SU-DHL-6 (cell line): ENCODE measurements around the gene RSU1.

Source experiments
- H2AFZ ChIP-seq: fragments of 200-600 bp; sonication (generic); 2 replicates; pipeline ENCODE4 v1.6.1; 2014; ENCODE audit warnings: low read depth, mild to moderate bottlenecking, moderate library complexity, mixed read lengths, antibody characterized with exemption, low read length; ENCODE audit not compliant: severe bottlenecking
- H3F3A ChIP-seq: fragments of 200-600 bp; shearing (Covaris generic); 2 replicates; pipeline ENCODE4 v1.6.0; 2016; ENCODE audit warnings: antibody characterized with exemption, mild to moderate bottlenecking; ENCODE audit not compliant: insufficient read depth
- H3K27ac ChIP-seq: fragments of 200-600 bp; sonication (generic); 2 replicates; pipeline ENCODE4 v1.5.1; 2016; ENCODE audit warnings: low read depth, mild to moderate bottlenecking, low read length, moderate library complexity, mixed read lengths
- H3K27me3 ChIP-seq: fragments of 200-600 bp; sonication (generic), shearing (Covaris generic); 2 replicates; pipeline ENCODE4 v1.6.0; 2014; ENCODE audit warnings: mild to moderate bottlenecking, low read length
- H3K36me3 ChIP-seq: fragments of 200-600 bp; sonication (generic); 2 replicates; pipeline ENCODE4 v1.6.1; 2014; ENCODE audit warnings: mild to moderate bottlenecking, low read length, mixed read lengths
- H3K4me2 ChIP-seq: fragments of 300-600, 200-600 bp; shearing (Covaris generic), sonication (generic); 2 replicates; pipeline ENCODE4 v1.6.0; 2014; ENCODE audit warnings: low read length, low read depth, mild to moderate bottlenecking; ENCODE audit not compliant: poor library complexity, severe bottlenecking
- H3K4me3 ChIP-seq: fragments of 200-600 bp; sonication (generic); 2 replicates; pipeline ENCODE4 v1.5.1; 2014; ENCODE audit warnings: antibody characterized with exemption, low read length, mild to moderate bottlenecking, mixed read lengths; ENCODE audit not compliant: insufficient read depth, poor library complexity, severe bottlenecking
- H3K79me2 ChIP-seq: fragments of 200-600 bp; sonication (generic); 2 replicates; pipeline ENCODE4 v1.6.1; 2014; ENCODE audit warnings: mild to moderate bottlenecking, low read length, moderate library complexity; ENCODE audit not compliant: insufficient read depth
- H3K9ac ChIP-seq: fragments of 200-600 bp; sonication (generic); 2 replicates; pipeline ENCODE4 v1.7.0; 2014; ENCODE audit warnings: mild to moderate bottlenecking, low read length
- H3K9me2 ChIP-seq: fragments of 200-600 bp; sonication (generic); replicated peaks from 2 replicates; pipeline ENCODE4 v1.6.1; 2014; ENCODE audit warnings: low read length; ENCODE audit not compliant: insufficient read depth
- H3K9me3 ChIP-seq: fragments of 200-600 bp; sonication (generic); 2 replicates; pipeline ENCODE4 v1.6.1; 2014; ENCODE audit warnings: low read length, mixed read lengths; ENCODE audit not compliant: insufficient read depth
- H4K20me1 ChIP-seq: fragments of 200-600 bp; sonication (generic); 2 replicates; pipeline ENCODE4 v1.6.1; 2014; ENCODE audit warnings: low read depth, mild to moderate bottlenecking, antibody characterized with exemption, low read length, moderate library complexity, mixed read lengths
- EZH2phosphoT487 ChIP-seq: fragments of 200-600 bp; sonication (generic), shearing (Covaris generic); conservative IDR thresholded peaks from 2 replicates; pipeline ENCODE4 v1.6.1; 2018; ENCODE audit warnings: mild to moderate bottlenecking, antibody characterized with exemption, low read length, moderate library complexity, mixed read lengths
- TF ChIP-seq, protein P1 (sequence below): fragments of 200-600 bp; sonication (generic); IDR thresholded peaks from one replicate; pipeline ENCODE4 v1.5.1; 2017; ENCODE audit warnings: antibody characterized with exemption, mild to moderate bottlenecking, low read length, moderate library complexity; ENCODE audit not compliant: insufficient read depth, poor library complexity, severe bottlenecking

RSU1 gene

DNA sequence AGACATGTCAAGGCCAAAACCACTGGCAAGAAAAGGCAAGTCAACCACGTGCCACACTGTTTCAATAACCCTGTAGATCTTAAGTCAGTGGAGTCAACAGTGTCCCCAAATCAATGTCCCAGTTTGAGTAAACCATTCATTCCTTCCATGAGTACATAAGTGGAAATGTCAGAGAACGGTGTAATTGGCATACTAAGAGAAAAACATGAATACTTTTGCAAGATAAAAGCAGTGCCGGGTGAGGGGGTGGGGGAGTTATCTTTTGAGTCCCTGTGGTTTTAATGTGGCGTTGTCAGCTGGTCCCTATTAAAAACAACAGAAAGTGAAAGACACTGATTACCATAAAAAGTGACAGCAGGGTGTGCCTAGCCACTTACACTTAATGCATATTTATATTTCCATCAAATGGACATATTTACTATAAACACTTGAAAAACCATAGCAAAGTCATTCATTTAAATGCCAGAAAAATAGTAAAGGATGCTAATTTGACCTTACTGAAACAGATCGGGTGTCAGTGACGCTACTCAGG, 37.8 kb downstream of the RSU1 start:
- H3K27ac ChIP-seq, result no peak overlapping the region
- H3K4me2 ChIP-seq, result no peak overlapping the region
- no peaks in the 10 kb centered on the region for H3K79me2 ChIP-seq
- H3K27me3 ChIP-seq, result no peaks in the 10 kb centered on the region
- no peaks in the 10 kb centered on the region for H3F3A ChIP-seq
- H4K20me1 ChIP-seq, result no peaks in the 10 kb centered on the region
- no peak overlapping the region for H3K9ac ChIP-seq
- H3K9me3 ChIP-seq, result no peaks in the 10 kb centered on the region
- no peak overlapping the region for H3K4me3 ChIP-seq
- TF ChIP-seq EZH2phosphoT487, result no peak
- TF ChIP-seq, protein P1, sequence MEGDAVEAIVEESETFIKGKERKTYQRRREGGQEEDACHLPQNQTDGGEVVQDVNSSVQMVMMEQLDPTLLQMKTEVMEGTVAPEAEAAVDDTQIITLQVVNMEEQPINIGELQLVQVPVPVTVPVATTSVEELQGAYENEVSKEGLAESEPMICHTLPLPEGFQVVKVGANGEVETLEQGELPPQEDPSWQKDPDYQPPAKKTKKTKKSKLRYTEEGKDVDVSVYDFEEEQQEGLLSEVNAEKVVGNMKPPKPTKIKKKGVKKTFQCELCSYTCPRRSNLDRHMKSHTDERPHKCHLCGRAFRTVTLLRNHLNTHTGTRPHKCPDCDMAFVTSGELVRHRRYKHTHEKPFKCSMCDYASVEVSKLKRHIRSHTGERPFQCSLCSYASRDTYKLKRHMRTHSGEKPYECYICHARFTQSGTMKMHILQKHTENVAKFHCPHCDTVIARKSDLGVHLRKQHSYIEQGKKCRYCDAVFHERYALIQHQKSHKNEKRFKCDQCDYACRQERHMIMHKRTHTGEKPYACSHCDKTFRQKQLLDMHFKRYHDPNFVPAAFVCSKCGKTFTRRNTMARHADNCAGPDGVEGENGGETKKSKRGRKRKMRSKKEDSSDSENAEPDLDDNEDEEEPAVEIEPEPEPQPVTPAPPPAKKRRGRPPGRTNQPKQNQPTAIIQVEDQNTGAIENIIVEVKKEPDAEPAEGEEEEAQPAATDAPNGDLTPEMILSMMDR, result no peak
- H3K36me3 ChIP-seq, result no peaks in the 10 kb centered on the region
- H3K9me2 ChIP-seq, result no peaks in the 10 kb centered on the region
- H2AFZ ChIP-seq, result no peak overlapping the region

DNA sequence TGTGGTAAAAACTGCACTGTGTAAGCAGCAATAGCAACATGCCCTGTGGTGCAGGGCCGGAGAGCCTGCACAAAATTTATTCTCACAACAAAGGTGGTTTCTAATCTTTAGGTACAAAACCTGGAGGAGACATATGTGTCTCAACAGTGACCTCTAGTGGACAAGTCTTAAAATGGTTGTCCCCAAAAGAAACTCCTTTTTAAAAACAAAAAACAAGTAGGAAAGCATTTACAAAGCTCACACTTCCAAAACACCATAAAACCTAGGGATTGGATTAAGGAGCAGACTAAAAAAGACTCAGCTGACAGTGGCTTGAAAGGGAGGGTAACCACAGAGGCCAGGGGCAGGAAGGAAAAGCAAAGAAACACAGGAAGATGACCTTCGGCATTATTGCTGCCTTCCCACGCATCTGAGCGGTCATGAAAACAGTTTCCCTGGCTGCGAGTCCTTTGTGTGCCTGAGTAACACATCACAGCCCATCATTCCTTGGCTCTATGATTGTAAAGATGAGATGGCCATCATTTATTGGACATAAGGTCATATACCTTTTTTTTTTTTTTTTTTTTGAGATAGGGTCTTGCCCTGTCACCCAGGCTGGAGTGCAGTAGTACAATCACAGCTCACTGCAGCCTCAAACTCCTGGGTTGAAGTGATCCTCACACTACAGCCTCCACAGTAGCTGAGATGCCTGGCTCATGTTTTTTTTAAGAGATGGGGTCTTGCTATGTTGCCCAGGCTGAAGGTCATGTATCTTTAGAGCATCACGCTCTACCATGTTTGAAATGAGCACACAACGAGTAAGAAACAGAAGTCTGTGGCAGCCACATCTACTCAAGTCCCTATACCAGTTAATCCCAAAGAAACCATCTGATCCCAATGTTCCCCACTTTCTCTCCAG, 39.5 kb downstream of the RSU1 start:
- Histone ChIP-seq H3K36me3 (no peaks in the 10 kb centered on the region), H4K20me1 (no peaks in the 10 kb centered on the region), H3K4me2 (no peak overlapping the region), H3K27ac (no peak overlapping the region), H3K9ac (no peak overlapping the region), H3K4me3 (no peak overlapping the region), H3K27me3 (no peaks in the 10 kb centered on the region), H3K79me2 (no peaks in the 10 kb centered on the region), H2AFZ (no peak overlapping the region), H3K9me2 (no peaks in the 10 kb centered on the region), H3F3A (no peaks in the 10 kb centered on the region), H3K9me3 (no peaks in the 10 kb centered on the region)
- TF ChIP-seq EZH2phosphoT487, result no peak
- TF ChIP-seq, protein P1, result peak; percentile 59

DNA sequence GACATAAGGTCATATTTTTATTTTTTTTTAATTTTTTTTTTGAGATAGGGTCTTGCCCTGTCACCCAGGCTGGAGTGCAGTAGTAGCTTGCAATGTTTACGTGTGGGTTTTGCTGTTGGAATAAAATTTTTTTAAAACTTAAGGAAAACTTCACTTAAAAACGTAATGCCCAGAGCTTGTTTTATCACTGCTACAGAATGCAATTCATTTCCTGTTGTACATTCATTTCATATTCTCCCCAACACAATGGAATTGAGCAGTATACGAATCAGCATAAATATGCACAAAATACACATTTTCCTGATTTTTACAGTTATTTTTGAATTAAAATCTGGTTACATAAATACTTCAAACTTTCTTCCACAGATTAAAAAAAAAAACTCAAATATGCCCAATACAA, 40.3 kb downstream of the RSU1 start:
- Histone ChIP-seq H3K4me3 (no peak overlapping the region), H3K36me3 (no peaks in the 10 kb centered on the region), H3K9me2 (no peaks in the 10 kb centered on the region), H3K79me2 (no peaks in the 10 kb centered on the region), H4K20me1 (no peaks in the 10 kb centered on the region), H2AFZ (no peak overlapping the region), H3K27ac (no peak overlapping the region), H3K27me3 (no peaks in the 10 kb centered on the region), H3F3A (no peaks in the 10 kb centered on the region), H3K9me3 (no peaks in the 10 kb centered on the region), H3K4me2 (no peak overlapping the region), H3K9ac (no peak overlapping the region)
- TF ChIP-seq EZH2phosphoT487, result no peak
- TF ChIP-seq, protein P1, result no peak
